Ovary (tissue), 9 donors: ENCODE measurements around the gene S100A2. TPM values are rescaled to one million over a fixed set of nuclear protein-coding genes. Genes with fewer than 3 reads are reported as not detected.

Experiments
- DNase-seq, 5 donors: peaks; one replicate each; pipeline ENCODE4 v3.0.0-alpha.2; 2019 to 2020
- H3K27ac ChIP-seq, 2 donors: fragments of 200-600 bp; one replicate each; pipeline versions ENCODE4 v1.5.1 to v1.8.0; 2019 to 2022
- H3K27me3 ChIP-seq: fragments of 200-600 bp; one replicate; pipeline ENCODE4 v1.8.0; 2022
- H3K36me3 ChIP-seq: fragments of 200-600 bp; sonication (generic); one replicate; pipeline ENCODE4 v1.5.1; 2019
- H3K4me1 ChIP-seq: one replicate; pipeline ENCODE4 v1.8.1; 2013; ENCODE audit warnings: mild to moderate bottlenecking, moderate library complexity; ENCODE audit not compliant: insufficient read depth
- H3K4me3 ChIP-seq: fragments of 200-600 bp; sonication (generic); one replicate; pipeline ENCODE4 v1.5.1; 2017
- H3K9me3 ChIP-seq, 2 donors: fragments of 200-600 bp in 1 of 2; sonication (generic) in 1 of 2; one replicate each; pipeline versions ENCODE4 v1.5.1 to v1.8.1; 2013 to 2019; ENCODE audit warnings: mild to moderate bottlenecking in 1 of 2, moderate library complexity in 1 of 2
- EP300 ChIP-seq: sonication (generic); formaldehyde crosslinking; IDR thresholded peaks from one replicate; pipeline ENCODE4 v1.6.1; 2017; ENCODE audit warnings: antibody characterized with exemption
- POLR2A ChIP-seq: fragments of 450-650 bp; IDR thresholded peaks from one replicate; pipeline ENCODE4 v1.6.1; 2017; ENCODE audit warnings: antibody characterized with exemption, mild to moderate bottlenecking, moderate library complexity
- WGBS, 3 donors: extraction: QIAGEN DNeasy Blood & Tissue Kit in 1 of 3; methylation state at CpG; one replicate each; pipeline versions ENCODE4 v1.1.5 to v1.1.7; 2013 to 2017; 5-methylcytosine and 5-hydroxymethylcytosine counted together
- intact Hi-C, 4 donors: fragments of 100-400 bp; cut with DNase I; formaldehyde crosslinking; loops; one replicate each; pipeline versions ENCODE4 v1.11.0 to v1.15.1; 2022 to 2023
- polyA plus RNA-seq, 2 donors: library from polyadenylated mRNA; stranded (reverse); fragments of 200-250 nt in 1 of 2; fragments of 350-450 nt in 1 of 2; fragmentation: Illumina TruSeq in 1 of 2; extraction: RNeasy Lipid Tissue Mini Kit (QIAGEN cat#74804) in 1 of 2; gene quantifications; one replicate each; pipeline ENCODE4 v1.2.3, GENCODE V29; 2013 to 2014
- total RNA-seq, 7 donors: library from RNA; depleted of rRNA in 2 of 7; stranded (reverse); fragments of >200 nt in 2 of 7; fragmentation: NEBNext Ultra II Directional in 3 of 7; extraction: Animal tissue kit (Norgen Biotek cat#: 25700) in 3 of 7; gene quantifications; one replicate each; pipeline versions ENCODE4 v1.1.0 to v1.2.4, GENCODE V29; 2016 to 2023
- TF ChIP-seq, protein P1 (sequence below), 3 donors: fragments of 450-650 bp in 2 of 3; fragments of 200-600 bp in 1 of 3; IDR thresholded peaks; one replicate each; pipeline versions ENCODE4 v1.5.1 to v1.8.0; 2016 to 2022; ENCODE audit warnings: antibody characterized with exemption in 3 of 3, mild to moderate bottlenecking in 1 of 3
- donor health status: DM: no; HTN: no; CAD: no; lungs with moderate emphysema.
- donor health status: DM: no; HTN: no; CAD: no.
- donor health status: Bipolar disorder and iron deficiency.
- donor health status: DM: yes; HTN: yes; CAD: no.
- donor health status: DM: no; HTN: no; CAD: no.
- donor health status: DM: yes; HTN: yes; CAD: no.

Gene S100A2
- total and polyA plus RNA-seq, 9 donors, result 0.61 to 4.0 (median 1.8) TPM; not detected in 2

- TF ChIP-seq POLR2A, result no peak
- TF ChIP-seq, protein P1, sequence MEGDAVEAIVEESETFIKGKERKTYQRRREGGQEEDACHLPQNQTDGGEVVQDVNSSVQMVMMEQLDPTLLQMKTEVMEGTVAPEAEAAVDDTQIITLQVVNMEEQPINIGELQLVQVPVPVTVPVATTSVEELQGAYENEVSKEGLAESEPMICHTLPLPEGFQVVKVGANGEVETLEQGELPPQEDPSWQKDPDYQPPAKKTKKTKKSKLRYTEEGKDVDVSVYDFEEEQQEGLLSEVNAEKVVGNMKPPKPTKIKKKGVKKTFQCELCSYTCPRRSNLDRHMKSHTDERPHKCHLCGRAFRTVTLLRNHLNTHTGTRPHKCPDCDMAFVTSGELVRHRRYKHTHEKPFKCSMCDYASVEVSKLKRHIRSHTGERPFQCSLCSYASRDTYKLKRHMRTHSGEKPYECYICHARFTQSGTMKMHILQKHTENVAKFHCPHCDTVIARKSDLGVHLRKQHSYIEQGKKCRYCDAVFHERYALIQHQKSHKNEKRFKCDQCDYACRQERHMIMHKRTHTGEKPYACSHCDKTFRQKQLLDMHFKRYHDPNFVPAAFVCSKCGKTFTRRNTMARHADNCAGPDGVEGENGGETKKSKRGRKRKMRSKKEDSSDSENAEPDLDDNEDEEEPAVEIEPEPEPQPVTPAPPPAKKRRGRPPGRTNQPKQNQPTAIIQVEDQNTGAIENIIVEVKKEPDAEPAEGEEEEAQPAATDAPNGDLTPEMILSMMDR (IDR thresholded peaks at IDR 0.05), result peak; percentile 74 to 80 (median 76)
- whole genome bisulfite sequencing, 3 donors, result 4 to 6% (median 6%) methylated on average over 3 of the region's 3 CpGs
- H3K4me3 ChIP-seq, result no peak overlapping the region
- no peaks in the 10 kb centered on the region for H3K36me3 ChIP-seq
- no peaks in the 10 kb centered on the region for H3K9me3 ChIP-seq
- H3K27me3 ChIP-seq, result no peaks in the 10 kb centered on the region
- peaks cover 1% of the 10 kb centered on the region for H3K4me1 ChIP-seq
- H3K27ac ChIP-seq, result no peak overlapping the region
- intact Hi-C loops, result loop anchor here in 2 of 4 donors (10.0 kb wide), 2 partner anchors 52 to 202 kb away; partner anchors contain the start of genes S100A1 (in 1 of the 2), S100A13 (in 1 of the 2) and SLC27A3 (in 1 of the 2)
- peak; percentile 79 to 87 (median 84) for DNase-seq
Observed at GRCh38 chr1:153572569-153573015, 6.9 kb upstream of the S100A2 start.

DNA sequence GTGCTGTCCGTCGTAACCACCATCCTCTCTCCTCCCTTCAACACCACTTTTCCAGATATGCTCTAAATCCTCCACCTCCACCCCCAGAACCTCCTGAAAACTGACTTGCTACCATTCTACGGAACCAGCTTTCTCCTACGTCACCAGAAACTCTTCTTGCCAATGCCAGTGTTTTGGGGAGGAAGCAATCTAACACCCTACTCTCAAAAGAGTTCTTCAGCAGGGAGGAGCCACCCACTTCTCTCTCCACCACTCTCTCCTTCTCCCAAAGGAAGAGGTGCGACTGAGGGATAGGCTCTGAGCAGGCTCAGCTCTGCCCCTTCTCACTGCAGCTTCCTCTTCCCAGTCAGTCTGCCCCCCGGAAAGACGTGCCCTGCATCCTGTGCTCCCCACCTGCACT lies 6.1 kb upstream of the S100A2 start:
- Histone ChIP-seq H3K27ac (no peak overlapping the region), H3K4me1 (peaks cover 4% of the 10 kb centered on the region), H3K4me3 (no peak overlapping the region), H3K36me3 (no peaks in the 10 kb centered on the region), H3K27me3 (no peaks in the 10 kb centered on the region), H3K9me3 (no peaks in the 10 kb centered on the region)
- no peak for DNase-seq
- 66 to 74% (median 69%) methylated on average over 7 of the region's 7 CpGs for WGBS, 3 donors
- intact Hi-C loops, result loop anchor here in 2 of 4 donors (10.0 kb wide), 2 partner anchors 53 to 203 kb away; partner anchors contain the start of genes S100A1 (in 1 of the 2), S100A13 (in 1 of the 2) and SLC27A3 (in 1 of the 2)
- TF ChIP-seq EP300 (no peak), POLR2A (no peak)
- TF ChIP-seq, protein P1 (IDR thresholded peaks at IDR 0.05), result no peak

DNA sequence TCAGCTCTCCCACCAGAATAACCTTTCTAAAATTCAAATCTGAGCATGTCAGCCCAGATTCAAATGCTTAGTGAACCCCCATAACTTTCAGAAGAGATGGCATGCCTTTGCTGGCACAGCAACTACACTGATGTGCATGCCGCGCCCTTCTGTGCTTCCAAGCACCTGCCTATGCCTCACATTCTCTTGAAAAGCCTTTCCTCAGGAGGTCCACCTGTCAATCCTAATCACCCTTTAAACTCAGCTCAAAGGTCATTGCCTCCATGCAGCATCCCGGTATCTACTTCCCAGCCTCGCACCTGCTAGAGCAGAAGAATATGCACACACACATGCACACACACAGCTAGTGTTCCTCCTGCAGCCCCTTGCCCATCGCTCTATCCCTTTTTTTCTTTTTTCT lies 5.2 kb upstream of the S100A2 start:
- TF ChIP-seq EP300 (no peak), POLR2A (no peak)
- TF ChIP-seq, protein P1 (IDR thresholded peaks at IDR 0.05), result no peak
- H3K27ac ChIP-seq, result no peak overlapping the region
- no peaks in the 10 kb centered on the region for H3K27me3 ChIP-seq
- H3K4me1 ChIP-seq, result peaks cover 11% of the 10 kb centered on the region
- 91 to 93% (median 92%) methylated on average over 5 of the region's 5 CpGs for WGBS, 3 donors
- H3K9me3 ChIP-seq, result no peaks in the 10 kb centered on the region
- H3K4me3 ChIP-seq, result no peak overlapping the region
- no peak for DNase-seq
- H3K36me3 ChIP-seq, result no peaks in the 10 kb centered on the region
- intact Hi-C loops, result loop anchor here in 2 of 4 donors (10.0 kb wide), 2 partner anchors 54 to 204 kb away; partner anchors contain the start of genes S100A1 (in 1 of the 2), S100A13 (in 1 of the 2) and SLC27A3 (in 1 of the 2)

GRCh38 chr1:153569465-153569864 lies 3.8 kb upstream of the S100A2 start:
- Histone ChIP-seq H3K9me3 (no peaks in the 10 kb centered on the region), H3K27ac (no peak overlapping the region), H3K27me3 (no peaks in the 10 kb centered on the region), H3K36me3 (no peaks in the 10 kb centered on the region), H3K4me3 (no peak overlapping the region), H3K4me1 (peaks cover 18% of the 10 kb centered on the region)
- TF ChIP-seq, protein P1 (IDR thresholded peaks at IDR 0.05), result no peak
- TF ChIP-seq POLR2A, result no peak
- TF ChIP-seq EP300, result no peak
- intact Hi-C loops, result loop anchor here in 3 of 4 donors (2.0 to 10.0 kb wide), 3 partner anchors 37 to 217 kb away; partner anchors contain the start of gene S100A9 (in 1 of the 3)
- DNase-seq, result no peak
- 83 to 87% (median 87%) methylated on average over 8 of the region's 8 CpGs for WGBS, 3 donors
